HG02759 (cell line): Measurements from ENCODE around the gene ACSF2.
A peak's percentile ranks its signal among the peaks of the same experiment; 100 is the strongest.

ENCODE experiments used
- ATAC-seq: cut with Tn5 transposase; IDR thresholded peaks from one replicate; pipeline ENCODE4 v1.9.1; 2021; ENCODE audit warnings: mild to moderate bottlenecking, moderate library complexity; ENCODE audit not compliant: unreplicated experiment

ACSF2 gene

DNA sequence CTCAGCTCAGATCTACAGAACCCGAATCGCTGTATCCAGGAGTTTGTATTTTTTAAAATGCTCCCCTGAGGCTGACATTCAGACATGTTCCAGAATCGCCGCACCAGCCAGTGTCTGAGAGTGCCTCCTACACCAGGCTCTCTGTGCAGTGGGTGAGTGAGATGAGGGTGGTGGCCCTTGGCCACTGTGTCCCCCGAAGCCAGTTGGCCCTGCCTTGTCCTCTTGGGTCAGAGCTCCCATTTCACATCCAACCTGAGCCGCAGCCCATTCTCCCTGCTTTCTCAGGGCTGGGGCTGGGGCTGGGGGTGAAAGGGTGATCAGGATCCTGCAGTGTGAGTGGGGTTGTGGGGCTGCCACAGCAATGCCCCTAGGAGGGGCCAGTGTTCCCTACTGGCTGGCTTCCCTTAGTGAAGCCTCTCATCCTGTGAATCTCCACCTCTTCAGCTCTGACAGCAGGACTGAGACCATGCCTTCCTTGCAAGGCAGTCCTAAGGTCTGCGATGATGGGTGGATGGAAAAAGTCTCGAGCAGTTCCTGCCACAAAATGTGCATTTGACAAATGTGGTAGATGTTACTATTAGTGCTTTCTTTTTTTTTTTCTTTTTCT, 69.3 kb downstream of the ACSF2 start:
- no peak for ATAC-seq

DNA sequence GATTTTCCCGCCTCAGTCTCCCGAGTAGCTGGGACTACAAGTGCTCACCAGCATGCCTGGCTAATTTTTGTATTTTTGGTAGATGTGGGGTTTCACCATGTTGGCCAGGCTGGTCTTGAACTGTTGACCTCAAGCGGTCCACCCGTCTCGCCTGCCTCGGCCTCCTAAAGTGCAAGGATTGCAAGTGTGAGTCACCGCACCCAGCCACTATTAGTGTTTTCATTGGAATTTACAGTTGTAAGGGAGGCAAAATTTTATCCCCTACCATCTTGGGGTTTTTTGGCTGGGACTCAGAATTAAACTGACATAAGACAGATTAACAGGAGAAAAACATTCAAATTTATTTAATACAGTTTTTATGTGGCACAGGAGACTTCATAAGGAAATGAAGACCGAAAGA, 69.9 kb downstream of the ACSF2 start:
- ATAC-seq: no peak

GRCh38 chr17:50498021-50498874, 72.2 kb downstream of the ACSF2 start:
- no peak for ATAC-seq

DNA sequence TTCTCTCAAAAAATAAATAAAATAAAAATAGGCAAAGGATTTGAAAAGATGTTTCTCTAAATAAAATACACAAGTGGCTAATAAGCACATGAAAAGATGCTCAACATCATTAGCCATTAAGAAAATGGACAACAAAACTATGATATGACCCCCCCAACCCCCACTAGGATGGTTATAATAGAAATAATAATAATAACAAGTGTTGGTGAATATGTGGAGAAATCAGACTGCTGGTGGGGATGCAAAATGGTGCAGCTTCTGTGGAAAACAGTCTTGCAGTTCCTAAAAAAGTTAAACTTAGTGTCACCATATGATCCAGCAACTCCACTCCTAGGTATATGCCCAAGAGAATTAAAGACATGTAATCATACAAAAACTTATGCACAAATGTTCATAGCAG, 73.3 kb downstream of the ACSF2 start:
- ATAC-seq: no peak

DNA sequence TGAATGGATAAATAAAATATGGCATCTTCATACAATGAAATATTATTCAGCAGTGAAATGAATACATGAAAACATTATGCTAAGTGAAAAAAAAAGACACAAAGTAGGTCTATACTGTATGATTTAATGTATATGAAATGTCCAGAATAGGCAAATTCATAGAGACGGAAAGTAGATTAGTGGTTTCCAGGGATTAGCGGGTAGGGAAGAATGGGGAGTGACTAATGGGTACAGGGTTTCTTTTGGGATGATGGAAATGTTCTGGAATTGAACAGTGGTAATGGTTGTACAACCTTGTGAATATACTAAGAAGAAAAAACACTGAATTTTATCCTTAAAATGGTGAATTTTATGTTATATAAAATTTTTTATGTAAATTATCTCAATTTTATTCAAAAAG, 73.7 kb downstream of the ACSF2 start:
- ATAC-seq: no peak

- ATAC-seq: no peak
Measured at GRCh38 chr17:50501054-50501453, 75.0 kb downstream of the ACSF2 start.

DNA sequence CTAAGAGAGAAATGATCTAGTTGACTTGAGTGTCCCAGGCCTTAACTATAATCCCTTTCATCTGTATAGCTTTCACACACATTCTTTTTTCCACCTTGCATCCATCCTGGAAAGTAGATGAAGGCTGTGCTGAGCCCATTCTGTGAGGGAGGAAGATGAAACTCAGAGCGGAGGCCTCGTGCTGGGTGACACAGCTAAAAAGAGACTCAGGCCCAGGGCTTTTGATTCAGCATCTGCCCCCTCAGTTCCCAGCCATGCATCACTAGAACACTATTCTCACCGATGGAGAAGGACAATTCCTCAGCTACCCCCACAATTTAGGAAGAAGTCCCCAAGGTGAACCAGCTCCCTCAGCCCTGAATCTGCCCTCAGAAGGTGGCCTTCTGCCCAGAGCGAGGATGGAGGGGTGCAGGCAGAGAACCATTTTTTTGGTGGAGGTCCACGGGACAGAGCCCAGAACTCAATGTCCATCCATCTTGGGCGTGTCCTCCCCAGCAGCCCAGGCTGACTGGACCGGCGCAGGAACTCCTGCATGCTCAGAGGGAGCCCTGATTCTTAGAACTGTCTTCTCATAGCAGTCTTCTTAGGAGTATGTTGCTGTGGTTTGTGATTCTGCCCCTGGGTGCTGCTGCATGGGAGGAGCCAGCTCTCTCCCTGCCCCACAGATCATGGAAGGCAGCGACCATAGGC, 76.4 kb downstream of the ACSF2 start:
- no peak for ATAC-seq

DNA sequence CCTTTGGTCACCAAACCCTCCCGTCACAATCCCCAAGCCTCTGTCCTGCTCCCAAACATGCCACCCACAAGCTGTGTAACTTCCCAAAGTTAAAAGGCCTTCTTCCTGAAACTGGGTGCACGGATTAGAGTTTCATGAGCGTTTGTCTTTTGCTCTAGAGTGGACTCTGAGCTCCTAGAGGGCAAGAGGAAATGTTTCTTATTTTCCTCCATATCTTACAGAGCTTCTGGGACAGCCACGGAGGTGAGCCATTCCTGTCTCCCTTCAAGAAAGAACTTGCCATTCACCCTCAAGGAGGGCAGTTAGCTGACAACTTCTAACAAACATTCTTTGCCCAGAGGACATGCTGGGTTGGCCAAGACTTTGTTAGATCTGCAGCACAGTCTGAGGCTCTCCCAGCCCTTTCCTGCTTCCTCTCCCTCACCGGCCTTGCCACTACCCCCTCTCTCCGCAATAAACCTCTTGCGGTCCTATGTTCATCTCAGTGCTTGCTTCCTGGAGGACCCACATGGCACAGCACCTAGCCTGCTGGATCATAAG, 79.6 kb downstream of the ACSF2 start:
- no peak for ATAC-seq

DNA sequence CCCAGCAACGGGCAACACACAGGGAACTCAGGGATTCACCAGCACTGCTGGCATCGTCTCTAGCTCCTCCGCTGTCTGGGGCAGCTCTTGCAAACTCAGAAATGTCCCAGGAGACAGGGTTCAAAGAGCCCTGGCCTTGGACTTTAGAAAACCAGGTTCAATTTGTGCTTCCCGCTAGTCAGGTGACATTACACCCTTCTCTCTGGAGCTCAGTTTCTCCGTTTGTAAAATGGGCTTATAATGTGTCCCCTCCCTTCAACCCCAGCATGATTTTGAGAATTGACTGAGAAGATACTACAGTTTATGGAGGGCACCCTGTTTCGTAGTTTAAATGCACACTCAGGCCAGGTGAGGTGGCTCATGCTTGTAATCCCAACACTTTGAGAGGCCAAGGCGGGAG, 80.3 kb downstream of the ACSF2 start:
- no peak for ATAC-seq

- ATAC-seq: no peak
Measured at GRCh38 chr17:50507871-50508572, 82.0 kb downstream of the ACSF2 start, which contains the start of gene MYCBPAP. MYCBPAP (plus strand) TSS chr17:50508439; CDS start chr17:50508675, 236 bp downstream.

GRCh38 chr17:50508573-50509460, 82.8 kb downstream of the ACSF2 start:
- ATAC-seq: no peak

DNA sequence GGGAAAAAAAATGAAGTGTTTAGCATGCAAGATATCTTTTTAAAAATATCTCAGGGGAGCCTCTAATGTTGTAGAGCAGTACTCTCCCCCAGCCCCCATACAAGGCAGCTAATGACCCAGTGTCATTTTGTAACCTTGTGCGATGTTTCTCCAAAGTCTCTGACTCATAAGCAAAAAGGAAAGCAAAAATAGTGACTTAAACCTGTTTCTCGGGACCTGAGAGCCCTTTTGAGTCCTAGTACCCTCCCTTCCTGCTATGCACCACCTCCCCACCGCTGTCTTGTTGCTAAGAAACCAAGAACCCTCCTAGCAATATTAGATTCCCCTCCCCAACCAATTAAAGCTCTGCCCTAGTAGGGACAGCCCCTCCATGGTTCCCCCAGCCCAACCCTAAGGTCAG, 85.0 kb downstream of the ACSF2 start:
- peak; percentile 90 for ATAC-seq

DNA sequence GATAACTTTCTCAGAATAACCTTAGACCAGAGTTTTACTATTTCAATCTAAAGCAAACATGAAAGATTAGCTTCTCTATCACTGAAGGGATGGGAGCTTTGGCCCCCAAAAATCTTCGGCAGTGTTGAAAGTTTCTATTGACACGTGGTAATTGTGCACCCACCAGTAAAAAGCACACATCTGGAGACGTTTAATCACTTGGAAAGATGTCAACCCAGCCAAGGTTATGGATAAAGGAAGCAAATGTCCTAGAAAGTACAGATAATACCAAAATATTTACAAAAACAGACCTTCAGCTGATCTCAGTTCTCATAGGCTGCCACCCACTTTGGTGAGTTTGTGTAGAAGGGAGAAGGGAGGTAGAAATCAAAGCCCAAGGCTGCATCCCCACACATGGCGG, 87.5 kb downstream of the ACSF2 start:
- no peak for ATAC-seq

DNA sequence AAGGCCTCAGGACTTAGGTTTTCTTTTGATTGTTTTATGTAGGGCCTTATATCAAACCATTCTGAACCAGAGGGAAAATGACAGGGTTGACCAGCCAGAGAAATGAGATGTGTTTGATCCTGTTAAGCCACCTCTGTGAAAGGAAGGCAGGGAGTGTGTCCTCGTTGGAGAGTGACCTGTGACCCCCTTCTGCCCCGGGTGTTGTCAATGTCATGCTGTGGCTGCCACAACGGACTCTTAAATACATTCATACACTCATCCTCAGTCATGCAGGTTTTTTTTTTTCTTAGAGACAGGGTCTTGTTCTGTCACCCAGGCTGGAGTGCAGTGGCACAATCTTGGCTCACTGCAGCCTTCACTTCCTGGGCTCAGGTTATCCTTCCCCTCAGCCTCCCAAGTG, 88.4 kb downstream of the ACSF2 start:
- ATAC-seq: no peak

DNA sequence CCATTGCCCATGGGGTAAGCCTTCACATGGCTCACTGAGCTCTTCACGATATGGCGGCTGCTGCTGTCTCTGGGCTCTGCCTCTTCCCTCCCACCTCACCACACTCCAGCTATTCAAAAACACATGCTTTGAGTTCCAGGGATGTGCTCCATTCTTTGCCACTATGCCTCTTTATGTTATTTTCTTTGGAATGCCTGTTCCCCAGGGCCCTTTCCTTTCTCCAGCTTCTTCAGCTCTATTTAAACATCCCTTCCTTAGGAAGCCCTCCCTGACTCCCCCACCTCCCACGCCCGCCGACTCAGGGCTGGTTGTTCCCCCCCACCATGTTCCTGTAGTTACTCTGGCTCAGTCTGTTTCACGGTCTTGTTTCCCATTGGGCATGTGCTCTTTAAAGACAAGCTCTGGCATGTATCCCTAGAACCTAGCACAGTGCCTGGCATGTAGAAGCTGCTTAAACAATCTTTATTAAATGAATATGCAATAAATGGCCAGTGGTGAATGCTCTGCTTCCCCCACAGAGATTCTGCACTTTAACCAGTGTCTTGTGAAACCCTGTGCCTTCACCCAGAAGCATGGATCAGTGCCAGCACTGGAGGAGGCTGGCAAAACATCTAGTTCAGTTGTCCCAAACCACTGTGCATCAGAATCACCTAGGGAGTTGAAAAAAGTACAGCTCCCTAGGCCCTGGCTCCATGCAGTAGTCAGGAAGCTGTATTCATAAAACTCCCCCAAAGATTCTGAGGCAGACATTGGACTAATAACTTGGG, 89.1 kb downstream of the ACSF2 start:
- ATAC-seq: no peak

- no peak for ATAC-seq
Measured at GRCh38 chr17:50517011-50517410, 91.0 kb downstream of the ACSF2 start.

- ATAC-seq: no peak
Measured at GRCh38 chr17:50517504-50518383, 91.7 kb downstream of the ACSF2 start.

DNA sequence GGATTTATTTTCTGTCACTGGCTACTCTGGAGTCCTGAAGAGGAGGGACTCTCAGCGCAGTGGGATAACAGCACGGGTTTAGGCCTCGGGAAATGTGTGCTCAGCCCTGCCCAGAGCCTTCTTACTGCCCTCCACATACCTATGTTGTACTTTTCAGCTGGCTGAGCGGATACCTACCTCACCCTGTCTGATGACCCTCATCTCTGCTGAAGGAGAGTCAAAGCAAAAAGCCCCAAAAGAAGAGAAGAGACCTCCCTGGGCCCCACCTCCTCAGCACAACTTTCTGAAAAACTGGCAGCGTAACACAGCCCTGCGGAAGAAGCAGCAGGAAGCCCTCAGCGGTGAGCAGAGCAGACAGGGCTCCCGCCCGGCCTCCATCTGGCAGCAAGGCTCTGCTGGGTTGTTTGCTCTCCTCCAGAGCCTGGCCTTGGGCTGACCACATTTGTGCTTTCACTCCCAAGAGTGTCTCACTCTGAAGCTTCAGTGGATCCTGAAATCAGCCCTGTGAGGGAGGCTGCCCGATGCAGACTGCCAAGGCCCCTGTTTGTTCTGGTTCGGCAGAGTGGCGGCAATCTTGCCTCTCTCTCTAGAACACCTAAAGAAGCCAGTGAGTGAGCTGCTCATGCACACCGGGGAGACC, 92.5 kb downstream of the ACSF2 start:
- ATAC-seq: no peak
